ENCODE results near the gene UBE2E2. TPM values are rescaled to one million over a fixed set of nuclear protein-coding genes. Genes with fewer than 3 reads are reported as not detected.
"Not testable (repeated sequence)": the region's sequence is repeated elsewhere in the genome, so short reads cannot be mapped to it uniquely, and the experiment has no call there.

UBE2E2 gene
- total RNA-seq, 1 experiment from 2014 or later: 45.0 TPM

DNA sequence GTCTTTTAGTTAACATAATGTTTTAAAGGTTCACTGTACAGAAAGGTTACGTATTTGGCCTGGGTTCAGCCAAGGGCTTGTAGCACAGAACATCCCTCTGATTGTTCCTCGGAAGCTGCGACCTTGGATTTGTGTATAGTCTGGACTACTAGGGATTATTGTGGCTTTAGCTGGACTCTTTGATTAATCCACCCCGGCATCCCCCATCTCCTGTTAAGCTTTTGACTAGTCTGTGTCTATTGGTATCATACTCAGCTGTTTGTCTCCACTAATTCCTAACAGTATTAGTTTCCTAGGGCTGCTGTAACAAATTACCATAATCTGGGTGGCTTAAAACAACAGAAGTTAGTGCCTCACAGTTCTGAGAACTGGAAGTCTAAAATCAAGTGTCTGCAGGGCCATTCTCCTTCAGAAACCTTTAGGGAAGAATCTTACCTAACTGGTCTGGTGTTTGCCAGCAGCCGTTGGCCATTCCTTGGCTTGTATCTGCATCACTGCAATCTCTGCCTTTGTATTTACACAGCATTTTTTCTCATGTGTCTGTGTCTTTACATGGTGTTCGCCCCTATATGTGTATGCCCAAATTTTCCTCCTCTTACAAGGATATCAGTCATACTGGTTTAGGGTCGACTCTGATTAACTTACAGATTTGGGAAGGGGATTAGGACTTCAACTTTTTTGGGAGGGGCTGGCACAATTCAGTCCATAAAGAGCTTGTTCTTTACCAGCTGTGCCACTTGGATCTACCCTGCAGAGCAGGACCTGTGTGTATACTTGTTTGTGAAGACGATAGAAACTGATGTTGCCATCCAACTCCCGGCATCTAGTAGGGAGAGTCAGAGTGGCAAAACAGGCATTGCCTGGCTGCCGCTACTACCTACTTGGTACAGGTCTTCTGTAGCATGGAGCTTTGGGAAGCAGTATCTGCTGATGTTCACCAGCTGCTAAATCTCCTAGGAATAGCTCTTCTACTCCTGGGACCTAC is 117.8 kb downstream of the UBE2E2 start:
- no peak overlapping the region for H3K27ac ChIP-seq
- H3K27me3 ChIP-seq (replicated peaks): no peaks in the 10 kb centered on the region
- peaks cover 9% of the 10 kb centered on the region; the same call in 1 of the 2 replicates for H3K4me1 ChIP-seq (replicated peaks)
- H3K9me3 ChIP-seq (replicated peaks): no peaks in the 10 kb centered on the region
- DNase-seq (ENCODE audit: low read depth in 1 of 2, low spot score in 2 of 2): no peak
- no peaks in the 10 kb centered on the region for H3K36me3 ChIP-seq
- no peak overlapping the region for H3K4me3 ChIP-seq

DNA sequence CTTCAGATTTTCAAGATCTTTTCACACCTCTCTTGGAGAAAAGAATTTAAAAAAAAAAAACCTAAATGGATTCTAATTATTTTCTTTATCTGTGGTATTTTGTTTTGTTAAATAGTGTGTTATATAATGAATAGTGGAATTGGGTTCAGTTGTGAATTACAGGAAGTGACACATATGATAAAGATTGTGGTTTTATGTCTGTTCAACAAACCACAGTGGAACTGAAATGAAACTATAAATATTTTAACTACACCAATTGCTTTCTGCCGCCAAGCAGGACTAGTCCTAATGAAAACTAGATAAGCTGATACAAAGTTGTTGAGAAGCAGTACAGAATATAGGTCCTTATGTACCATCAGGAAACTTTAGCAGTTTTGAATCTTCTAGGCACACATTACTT is 121.6 kb downstream of the UBE2E2 start:
- H3K27me3 ChIP-seq (replicated peaks): no peaks in the 10 kb centered on the region
- H3K27ac ChIP-seq: peak overlapping the region; percentile 19; the same call in 1 of the 2 replicates
- H3K36me3 ChIP-seq: no peaks in the 10 kb centered on the region
- peaks cover 9% of the 10 kb centered on the region; the same call in 1 of the 2 replicates for H3K4me1 ChIP-seq (replicated peaks)
- H3K4me3 ChIP-seq: no peak overlapping the region
- no peaks in the 10 kb centered on the region for H3K9me3 ChIP-seq (replicated peaks)
- peak in 1 of 2 experiments; percentile 40 for DNase-seq (ENCODE audit: low read depth in 1 of 2, low spot score in 2 of 2)

DNA sequence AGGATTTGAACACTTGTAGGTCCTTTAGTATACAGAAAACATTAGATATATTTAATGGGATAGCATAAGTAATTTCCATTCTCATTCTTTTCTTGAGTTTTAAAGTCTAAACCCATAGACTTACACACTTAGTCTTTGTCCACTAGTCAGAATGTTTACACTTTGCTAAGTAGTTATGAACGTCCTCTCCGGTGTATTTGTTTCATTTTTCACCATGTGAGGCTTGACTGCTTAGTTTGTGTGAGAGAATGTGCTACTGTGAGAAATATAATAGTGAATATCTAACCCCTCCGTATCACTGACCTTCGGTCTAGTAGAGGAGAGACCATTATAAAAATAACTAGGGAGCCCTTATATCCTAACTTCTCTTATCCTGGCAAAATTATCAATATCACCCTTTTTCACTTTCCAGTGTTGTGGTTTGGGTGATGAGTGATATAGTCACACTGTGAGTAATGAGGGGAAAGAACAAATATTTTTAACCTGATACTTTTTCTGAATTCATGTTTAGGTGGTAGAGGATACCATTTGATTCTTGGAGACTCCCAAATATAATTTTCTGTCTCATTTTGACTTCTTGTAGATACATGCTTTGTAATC is 122.4 kb downstream of the UBE2E2 start:
- no peaks in the 10 kb centered on the region for H3K27me3 ChIP-seq (replicated peaks)
- H3K4me1 ChIP-seq (replicated peaks): peaks cover 9% of the 10 kb centered on the region; the same call in 1 of the 2 replicates
- no peak overlapping the region for H3K4me3 ChIP-seq
- DNase-seq (ENCODE audit: low read depth in 1 of 2, low spot score in 2 of 2): peak in 1 of 2 experiments; percentile 4
- H3K27ac ChIP-seq: 0 out of 2 replicates have a peak overlapping the region, but pooled peaks have one; percentile 19
- no peaks in the 10 kb centered on the region for H3K9me3 ChIP-seq (replicated peaks)
- no peaks in the 10 kb centered on the region for H3K36me3 ChIP-seq

DNA sequence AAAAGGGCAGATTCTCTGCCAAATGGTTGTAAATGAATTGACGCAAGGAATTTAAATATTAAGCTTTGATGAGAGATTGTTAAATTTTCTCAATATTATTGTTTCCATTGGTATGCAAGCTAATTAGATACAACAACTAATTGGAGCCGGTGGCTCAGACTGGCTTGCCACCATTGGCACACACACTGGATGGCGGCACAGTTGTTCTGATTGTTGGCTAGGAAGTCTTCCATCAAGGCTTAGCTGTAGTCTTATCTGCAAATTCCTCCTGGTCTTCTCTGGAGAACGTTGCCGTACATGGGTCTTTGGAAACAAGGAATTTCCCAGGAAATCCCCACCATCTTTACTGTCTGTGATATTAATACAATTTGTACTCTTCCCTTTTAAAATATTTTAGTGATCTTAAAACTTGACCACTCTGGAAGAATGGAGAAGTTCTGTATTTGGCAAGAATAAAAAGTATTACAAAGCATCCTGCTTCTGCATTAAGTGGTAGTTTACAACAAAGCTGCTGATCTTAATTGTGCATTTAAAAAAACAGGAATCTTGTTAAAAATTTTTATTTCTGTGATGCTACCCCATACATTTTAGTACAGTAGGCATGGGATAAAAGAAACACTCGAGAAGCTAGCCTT is 126.5 kb downstream of the UBE2E2 start:
- DNase-seq (ENCODE audit: low read depth in 1 of 2, low spot score in 2 of 2): no peak
- H3K27me3 ChIP-seq (replicated peaks): no peaks in the 10 kb centered on the region

DNA sequence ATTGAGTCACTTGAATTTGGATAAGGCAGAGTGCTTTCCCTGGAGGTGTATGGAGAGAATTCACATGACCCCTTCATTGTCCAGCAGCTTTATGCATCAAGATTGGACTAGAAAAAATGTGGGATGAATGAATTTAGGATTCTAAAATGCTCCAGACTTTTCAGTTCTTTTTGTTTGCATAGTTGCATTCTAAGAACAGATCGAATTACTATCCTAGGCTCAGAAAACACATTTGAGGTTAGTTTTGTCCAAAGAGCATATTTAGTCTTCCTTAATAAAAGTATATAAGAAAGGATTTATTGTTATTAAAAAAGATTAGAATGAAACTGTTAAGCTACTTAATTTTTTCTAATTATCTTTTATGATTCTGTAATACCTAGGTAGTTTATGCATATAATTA is 127.4 kb downstream of the UBE2E2 start:
- Histone ChIP-seq H3K27ac (no peak overlapping the region), H3K4me3 (no peak overlapping the region), H3K36me3 (no peaks in the 10 kb centered on the region), H3K4me1 (replicated peaks) (peaks cover under 1% of the 10 kb centered on the region; the same call in 1 of the 2 replicates), H3K9me3 (replicated peaks) (no peaks in the 10 kb centered on the region), H3K27me3 (replicated peaks) (no peaks in the 10 kb centered on the region)
- no peak for DNase-seq (ENCODE audit: low read depth in 1 of 2, low spot score in 2 of 2)

More for the DNA sequence above, 126.5 kb downstream of the UBE2E2 start:
- Histone ChIP-seq H3K9me3 (replicated peaks) (no peaks in the 10 kb centered on the region), H3K27ac (no peak overlapping the region), H3K36me3 (no peaks in the 10 kb centered on the region), H3K4me1 (replicated peaks) (peaks cover 9% of the 10 kb centered on the region; the same call in 1 of the 2 replicates), H3K4me3 (no peak overlapping the region)

DNA sequence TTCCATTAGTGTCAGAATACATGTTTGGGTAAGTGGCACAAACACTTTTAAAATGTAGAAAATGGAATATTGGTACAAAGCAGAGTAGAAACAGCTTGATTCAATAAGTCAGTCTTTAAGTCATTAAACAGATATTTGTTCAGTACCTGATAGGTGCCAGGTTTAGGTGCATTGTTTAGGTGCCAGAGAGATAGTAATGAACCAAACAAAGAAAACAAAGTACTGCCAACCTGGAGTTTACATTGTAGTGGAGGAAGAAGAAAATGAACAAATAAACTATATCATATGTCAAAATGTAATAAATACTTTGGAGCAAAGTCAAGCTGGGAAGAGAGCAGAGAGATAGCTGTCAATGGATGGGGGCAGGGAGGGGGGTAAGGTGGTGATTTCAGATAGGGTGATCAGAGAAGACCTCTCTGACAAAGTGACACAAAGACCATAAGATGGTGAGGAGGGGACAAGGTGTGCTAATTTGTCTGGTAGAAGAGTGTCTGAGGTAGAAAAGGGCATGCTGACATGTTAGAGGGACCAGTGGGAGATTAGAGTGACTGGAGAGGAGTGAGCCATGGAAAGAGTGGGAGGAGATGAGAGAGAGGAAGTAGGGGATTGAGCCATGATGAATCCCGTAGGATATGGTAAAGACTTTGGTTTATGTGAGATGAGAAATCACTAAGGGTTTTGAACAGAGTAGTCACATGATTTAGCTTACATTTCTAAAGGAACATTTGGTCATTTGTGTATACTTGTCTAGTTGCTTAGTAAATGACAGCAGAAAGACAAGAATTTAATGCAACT is 128.2 kb downstream of the UBE2E2 start:
- no peaks in the 10 kb centered on the region for H3K4me1 ChIP-seq (replicated peaks)
- DNase-seq (ENCODE audit: low read depth in 1 of 2, low spot score in 2 of 2): no peak

DNA sequence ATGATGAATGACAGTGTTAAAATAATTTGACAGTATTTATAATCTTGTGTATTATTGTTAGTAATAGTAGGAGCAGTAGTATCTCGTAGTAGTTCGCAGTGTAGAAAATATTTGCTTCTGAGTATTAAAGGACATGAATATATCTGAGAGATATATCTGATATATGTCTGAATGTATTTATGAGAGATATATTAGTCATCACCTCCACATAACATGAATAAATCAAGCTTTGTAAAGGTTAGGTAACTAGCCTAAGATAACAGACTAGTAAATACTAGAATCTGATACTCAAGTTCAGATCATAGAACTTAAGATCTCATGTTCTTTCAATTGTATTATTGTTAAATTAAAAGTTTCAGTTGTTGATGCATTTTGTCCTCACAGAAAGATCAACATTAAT is 130.5 kb downstream of the UBE2E2 start:
- Histone ChIP-seq H3K36me3 (no peaks in the 10 kb centered on the region), H3K9me3 (replicated peaks) (no peaks in the 10 kb centered on the region), H3K27ac (no peak overlapping the region), H3K4me1 (replicated peaks) (no peaks in the 10 kb centered on the region), H3K27me3 (replicated peaks) (no peaks in the 10 kb centered on the region), H3K4me3 (no peak overlapping the region)
- no peak for DNase-seq (ENCODE audit: low read depth in 1 of 2, low spot score in 2 of 2)

More for the DNA sequence above, 128.2 kb downstream of the UBE2E2 start:
- H3K9me3 ChIP-seq (replicated peaks): no peaks in the 10 kb centered on the region
- H3K27me3 ChIP-seq (replicated peaks): no peaks in the 10 kb centered on the region
- H3K4me3 ChIP-seq: no peak overlapping the region
- H3K27ac ChIP-seq: no peak overlapping the region
- no peaks in the 10 kb centered on the region for H3K36me3 ChIP-seq

DNA sequence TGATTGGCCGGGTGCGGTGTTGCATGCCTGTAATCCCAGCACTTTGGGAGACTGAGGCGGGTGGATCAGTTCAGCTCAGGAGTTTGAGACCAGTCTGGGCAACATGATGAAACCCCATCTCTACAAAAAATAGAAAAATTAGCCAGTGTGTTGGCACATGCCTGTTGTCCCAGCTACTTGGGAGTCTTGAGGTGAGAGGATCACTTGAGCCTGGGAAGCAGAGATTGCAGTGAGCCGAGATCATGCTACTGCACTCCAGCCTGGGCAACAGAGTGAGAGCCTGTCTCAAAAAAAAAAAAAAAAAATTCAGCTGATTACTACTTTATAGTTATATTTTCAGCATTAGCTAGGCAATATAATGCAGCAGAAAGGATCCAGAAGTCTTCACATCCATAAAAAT is 133.7 kb downstream of the UBE2E2 start:
- not testable (repeated sequence) for H3K27me3 ChIP-seq (replicated peaks); H3K4me1 ChIP-seq (replicated peaks); H3K36me3 ChIP-seq; DNase-seq (ENCODE audit: low read depth in 1 of 2, low spot score in 2 of 2); H3K9me3 ChIP-seq (replicated peaks); H3K4me3 ChIP-seq; H3K27ac ChIP-seq

DNA sequence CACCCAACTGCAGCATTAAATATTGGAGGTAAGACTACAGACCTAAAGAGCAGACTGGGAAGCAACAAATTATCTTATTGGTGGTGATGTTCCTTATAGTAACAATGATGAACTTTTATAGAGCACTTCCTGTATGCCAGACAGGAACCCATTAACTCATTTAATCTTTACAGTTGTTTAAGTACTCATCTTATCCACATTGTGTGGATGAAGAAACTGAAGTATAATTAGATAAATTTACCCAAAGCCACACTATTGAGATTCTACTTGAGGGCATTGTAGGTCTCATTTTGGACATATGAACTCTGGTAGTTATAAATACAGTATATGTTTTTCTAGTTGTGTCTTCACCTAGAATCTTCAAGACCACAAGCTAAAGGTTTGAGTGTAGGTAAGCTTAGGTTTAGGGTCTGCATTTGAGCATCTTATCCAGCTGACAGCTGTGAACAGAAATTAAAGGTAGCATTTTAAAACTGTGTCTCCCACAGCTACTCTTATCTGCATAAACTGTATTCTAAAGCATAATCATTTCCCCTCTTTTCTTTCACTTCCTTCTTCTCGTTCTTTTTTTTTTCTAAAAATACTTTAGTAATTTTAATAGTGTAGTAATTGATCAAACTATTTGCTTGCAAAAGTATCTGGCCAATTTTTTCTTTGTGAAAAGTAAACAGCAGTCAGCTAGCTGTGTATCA is 138.2 kb downstream of the UBE2E2 start:
- Histone ChIP-seq H3K4me1 (replicated peaks) (no peaks in the 10 kb centered on the region), H3K4me3 (no peak overlapping the region), H3K9me3 (replicated peaks) (no peaks in the 10 kb centered on the region), H3K27ac (no peak overlapping the region), H3K36me3 (no peaks in the 10 kb centered on the region), H3K27me3 (replicated peaks) (no peaks in the 10 kb centered on the region)
- DNase-seq (ENCODE audit: low read depth in 1 of 2, low spot score in 2 of 2): no peak

DNA sequence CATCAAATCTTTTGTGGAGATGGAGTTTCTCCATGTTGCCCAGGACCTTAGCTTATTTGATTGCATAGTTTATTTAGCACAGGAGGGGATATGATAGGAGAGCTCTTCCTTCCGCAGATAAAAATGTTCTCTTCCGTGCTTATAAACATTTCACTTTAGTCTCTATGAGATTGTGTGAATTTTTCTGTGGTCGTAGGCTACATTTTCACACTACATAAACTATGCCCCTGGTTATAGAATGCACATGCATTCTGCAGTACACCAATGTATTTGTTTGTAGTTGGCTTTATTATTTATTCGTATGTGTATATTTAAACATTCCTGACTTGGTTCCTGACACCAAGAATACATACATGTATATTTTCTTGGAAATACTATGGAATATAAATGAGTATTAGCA is 139.2 kb downstream of the UBE2E2 start:
- H3K4me1 ChIP-seq (replicated peaks): no peaks in the 10 kb centered on the region
- H3K9me3 ChIP-seq (replicated peaks): no peaks in the 10 kb centered on the region
- H3K27me3 ChIP-seq (replicated peaks): no peaks in the 10 kb centered on the region
- no peak for DNase-seq (ENCODE audit: low read depth in 1 of 2, low spot score in 2 of 2)
- H3K27ac ChIP-seq: no peak overlapping the region
- H3K4me3 ChIP-seq: no peak overlapping the region
- no peaks in the 10 kb centered on the region for H3K36me3 ChIP-seq

DNA sequence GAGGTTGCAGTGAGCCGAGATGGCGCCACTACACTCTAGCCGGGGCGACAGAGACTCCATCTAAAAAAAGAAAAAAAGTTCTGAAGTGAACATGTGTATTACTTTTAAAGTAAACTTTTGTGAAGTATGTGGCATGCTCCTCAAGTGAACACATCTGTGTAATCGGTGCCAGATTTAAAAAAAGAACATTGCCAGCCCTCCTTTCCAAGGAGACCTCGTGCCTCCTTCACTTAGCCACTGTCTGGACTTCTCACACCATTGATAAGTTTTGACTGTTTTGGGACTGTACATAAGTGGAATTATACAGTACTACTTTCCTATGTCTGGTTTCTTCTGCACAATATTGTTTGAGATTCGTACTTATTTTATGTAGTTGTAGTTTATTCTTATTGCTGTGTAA is 140.4 kb downstream of the UBE2E2 start:
- H3K27me3 ChIP-seq (replicated peaks): no peaks in the 10 kb centered on the region
- no peaks in the 10 kb centered on the region for H3K9me3 ChIP-seq (replicated peaks)
- no peak overlapping the region for H3K27ac ChIP-seq
- no peaks in the 10 kb centered on the region for H3K36me3 ChIP-seq
- no peak overlapping the region for H3K4me3 ChIP-seq
- no peaks in the 10 kb centered on the region for H3K4me1 ChIP-seq (replicated peaks)
- DNase-seq (ENCODE audit: low read depth in 1 of 2, low spot score in 2 of 2): no peak

DNA sequence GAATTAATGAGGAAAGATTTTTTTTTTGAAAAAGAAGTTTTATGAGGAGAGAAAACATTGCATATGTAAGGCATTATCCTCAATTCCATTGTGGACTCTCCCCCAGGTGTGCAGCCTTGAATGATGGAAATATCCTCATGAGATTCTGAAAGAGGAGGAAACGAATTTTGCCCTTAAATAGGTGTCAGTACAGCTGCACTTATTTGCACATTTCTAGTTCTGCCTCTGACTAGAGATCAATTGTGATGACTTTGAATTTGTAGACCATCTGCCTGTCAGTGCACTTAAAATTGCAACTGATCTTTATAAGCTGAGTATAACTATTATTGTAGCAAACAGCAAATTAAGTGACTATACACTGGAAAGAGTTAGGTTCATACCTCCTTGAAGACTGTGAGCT is 141.8 kb downstream of the UBE2E2 start:
- H3K4me3 ChIP-seq: no peak overlapping the region
- H3K4me1 ChIP-seq (replicated peaks): no peaks in the 10 kb centered on the region
- DNase-seq (ENCODE audit: low read depth in 1 of 2, low spot score in 2 of 2): no peak
- H3K27ac ChIP-seq: no peak overlapping the region
- no peaks in the 10 kb centered on the region for H3K9me3 ChIP-seq (replicated peaks)
- H3K27me3 ChIP-seq (replicated peaks): no peaks in the 10 kb centered on the region
- H3K36me3 ChIP-seq: no peaks in the 10 kb centered on the region

DNA sequence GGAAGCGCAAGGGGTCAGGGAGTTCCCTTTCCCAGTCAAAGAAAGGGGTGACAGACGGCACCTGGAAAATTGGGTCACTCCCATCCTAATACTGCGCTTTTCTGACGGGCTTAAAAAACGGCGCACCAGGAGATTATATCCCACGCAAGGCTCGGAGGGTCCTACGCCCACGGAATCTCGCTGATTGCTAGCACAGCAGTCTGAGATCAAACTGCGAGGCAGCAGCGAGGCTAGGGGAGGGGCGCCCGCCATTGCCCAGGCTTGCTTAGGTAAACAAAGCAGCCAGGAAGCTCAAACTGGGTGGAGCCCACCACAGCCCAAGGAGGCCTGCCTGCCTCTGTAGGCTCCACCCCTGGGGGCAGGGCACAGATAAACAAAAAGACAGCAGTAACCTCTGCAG is 146.3 kb downstream of the UBE2E2 start:
- not testable (repeated sequence) for H3K27me3 ChIP-seq (replicated peaks); H3K36me3 ChIP-seq; DNase-seq (ENCODE audit: low read depth in 1 of 2, low spot score in 2 of 2); H3K4me1 ChIP-seq (replicated peaks); H3K27ac ChIP-seq; H3K4me3 ChIP-seq; H3K9me3 ChIP-seq (replicated peaks)
